Stimulated activated CD4-positive, alpha-beta T cell treated with anti-CD3 and anti-CD28 coated beads, Interleukin-15, amount 100 ng/mL, for 1 hour (primary cell): ENCODE measurements around the gene ZNF420.

ENCODE experiments used
- DNase-seq, 2 donors: peaks; one replicate each; pipeline ENCODE4 v3.0.0-alpha.2; 2020; ENCODE audit warnings: low read depth in 1 of 2, low spot score in 1 of 2

Gene ZNF420

GRCh38 chr19:37136111-37136510 lies 57.9 kb downstream of the ZNF420 start:
- no peak for DNase-seq

DNA sequence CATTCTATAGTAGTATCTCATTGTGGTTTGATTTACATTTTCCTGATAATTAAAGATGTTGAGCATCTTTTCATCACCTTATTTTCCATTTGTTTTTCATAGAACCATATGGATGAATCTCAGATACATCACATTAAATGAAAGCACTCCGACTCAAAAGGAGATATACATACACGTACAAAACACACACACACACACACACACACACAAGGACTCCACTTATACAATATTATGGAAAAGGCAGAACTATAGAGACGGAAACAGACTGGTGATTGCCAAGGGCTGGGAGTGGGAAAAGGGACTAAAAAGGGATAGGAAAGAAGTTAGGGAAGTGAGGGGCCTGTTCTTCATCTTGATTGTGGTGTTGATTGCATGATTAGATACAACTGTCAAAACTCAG lies 70.0 kb downstream of the ZNF420 start:
- no peak for DNase-seq

DNA sequence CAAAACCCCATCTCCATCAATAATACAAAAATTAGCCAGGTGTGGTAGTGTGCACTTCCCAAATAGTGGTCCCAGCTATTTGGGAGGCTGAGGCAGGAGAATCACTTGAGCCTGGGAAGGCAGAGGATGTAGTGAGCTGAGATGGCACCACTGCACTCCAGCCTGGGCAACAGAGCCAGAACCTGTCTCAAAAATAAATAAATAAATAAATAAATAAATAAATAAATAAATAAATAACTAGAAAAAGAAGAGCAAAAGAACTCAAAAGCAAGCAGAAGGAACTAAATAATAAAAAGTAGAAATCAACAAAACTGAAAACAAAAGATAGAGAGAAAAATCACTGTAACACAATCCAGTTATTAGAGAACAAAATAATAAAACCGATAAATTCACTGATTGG lies 81.9 kb downstream of the ZNF420 start:
- no peak for DNase-seq

DNA sequence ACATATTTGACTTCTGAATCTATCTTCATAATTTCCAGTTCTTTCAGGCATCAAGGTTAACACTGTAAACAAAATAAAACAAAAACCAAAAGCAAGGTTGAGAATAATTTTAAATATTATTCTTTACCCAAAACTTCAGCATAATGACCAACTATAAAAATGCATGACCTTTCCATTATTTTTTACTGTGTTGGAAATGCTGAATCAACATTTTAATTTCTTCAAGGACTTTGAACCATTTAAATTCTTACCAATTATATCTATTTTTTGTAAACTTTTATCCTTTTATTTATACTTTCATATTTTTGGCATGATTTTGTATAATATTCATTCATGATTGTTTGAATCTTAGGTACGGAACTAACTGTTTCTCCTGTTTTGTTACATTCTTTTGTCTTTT lies 87.4 kb downstream of the ZNF420 start:
- DNase-seq = no peak

- peak; percentile 69 to 77 for DNase-seq
These were observed 94.4 kb downstream of the ZNF420 start, which contains the start of gene ZNF585A for GRCh38 chr19:37172368-37173366. TSS of gene ZNF585A (minus strand) at chr19:37172695. CDS start at chr19:37169910, 2,785 bp downstream.
